NCI-H187 (cell line): ENCODE data around the gene SHLD1.

ENCODE experiments used
- DNase-seq, 2 experiments: peaks; one replicate each; lab custom pipeline; 2025; lab: John Stamatoyannopoulos, UW

Gene SHLD1

DNA sequence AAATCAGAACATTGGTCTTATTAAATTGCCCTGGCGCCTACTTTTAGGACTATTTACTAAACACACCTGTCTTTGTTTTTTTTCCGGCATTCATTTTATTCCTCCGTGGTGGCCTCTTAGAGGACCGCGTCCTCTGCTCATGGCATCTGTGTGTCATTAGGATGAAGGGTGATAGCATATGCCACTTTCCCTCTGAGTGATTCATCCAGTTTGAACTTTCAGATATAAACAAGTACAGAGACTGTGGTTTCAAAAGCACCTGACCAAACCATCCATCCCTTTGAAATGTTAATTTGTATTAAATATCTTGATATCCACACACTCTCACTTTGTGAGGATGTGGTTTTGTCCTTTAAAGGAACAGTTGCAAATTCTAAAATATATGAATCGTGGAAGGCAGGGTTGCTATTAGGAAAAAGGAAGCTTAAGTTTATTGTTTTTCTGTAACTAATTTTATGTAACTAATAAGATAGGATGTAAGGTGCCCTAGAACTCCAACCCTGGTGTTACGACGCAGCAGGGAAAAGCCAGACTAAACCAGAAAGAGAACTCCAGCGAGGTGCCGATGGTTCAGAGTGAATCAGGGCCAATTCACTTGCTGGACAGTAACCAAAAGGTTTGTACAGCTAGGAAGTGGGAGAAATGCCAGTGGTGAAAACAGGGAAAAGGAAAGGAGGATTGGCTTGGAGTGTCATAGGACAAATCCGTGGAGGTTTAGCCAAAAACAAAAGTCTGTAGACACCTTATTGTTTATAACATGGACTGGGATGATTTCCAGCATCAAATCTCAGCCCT is 98.7 kb downstream of the SHLD1 start:
- no peak for DNase-seq

DNA sequence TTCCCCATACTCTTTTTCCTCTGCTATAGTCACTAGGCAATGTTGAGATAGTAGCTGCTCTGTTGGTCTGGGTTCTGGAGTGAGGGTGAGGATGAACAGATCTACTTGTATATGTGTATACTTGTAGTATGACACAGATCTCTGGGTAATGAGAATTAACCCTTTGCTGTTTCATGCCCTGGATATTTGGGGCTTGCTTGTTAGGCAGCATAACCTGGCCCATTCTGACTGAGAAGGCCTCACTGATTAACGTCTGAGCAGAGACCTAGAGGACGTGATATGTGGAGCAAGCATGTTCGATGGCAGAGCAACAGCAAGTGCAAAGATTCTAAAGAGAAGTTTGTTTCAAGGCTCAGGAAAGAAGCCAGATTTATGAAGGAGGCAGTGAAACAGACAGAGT is 105.7 kb downstream of the SHLD1 start:
- no peak for DNase-seq

DNA sequence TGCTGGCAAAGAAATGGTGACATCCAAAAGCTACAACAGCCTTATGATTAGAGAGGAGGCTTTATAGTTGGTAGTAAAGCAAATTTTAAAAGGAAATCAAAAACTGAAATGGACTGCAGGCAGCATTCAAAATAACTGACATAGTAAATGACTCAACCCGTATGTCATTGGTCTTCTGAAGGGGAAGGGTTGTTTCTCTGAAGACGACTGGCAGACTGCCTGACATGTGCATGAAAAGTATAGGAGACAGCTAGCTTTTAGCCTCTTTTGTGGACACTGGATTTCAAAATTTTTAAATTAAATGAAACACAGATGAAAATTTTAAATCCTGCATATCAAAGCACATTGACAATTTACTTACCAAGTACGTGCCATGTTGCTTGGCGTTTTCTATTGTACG is 109.4 kb downstream of the SHLD1 start:
- no peak for DNase-seq

DNA sequence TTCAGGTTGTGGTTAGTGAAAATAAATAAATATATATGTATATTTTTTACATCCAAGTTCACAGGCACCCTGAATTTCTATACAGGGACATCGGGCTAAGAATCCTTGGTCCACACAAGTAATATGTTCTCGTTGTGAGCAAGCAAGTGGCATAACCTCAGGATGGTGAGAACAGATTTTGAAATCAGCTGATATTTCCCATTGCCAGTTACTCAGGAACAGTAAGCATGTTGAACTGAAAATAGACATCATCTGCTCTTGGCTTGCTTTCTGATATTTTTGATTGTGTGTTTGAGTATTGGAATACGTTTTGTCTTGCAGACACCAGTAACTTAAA is 112.5 kb downstream of the SHLD1 start:
- DNase-seq = no peak

DNA sequence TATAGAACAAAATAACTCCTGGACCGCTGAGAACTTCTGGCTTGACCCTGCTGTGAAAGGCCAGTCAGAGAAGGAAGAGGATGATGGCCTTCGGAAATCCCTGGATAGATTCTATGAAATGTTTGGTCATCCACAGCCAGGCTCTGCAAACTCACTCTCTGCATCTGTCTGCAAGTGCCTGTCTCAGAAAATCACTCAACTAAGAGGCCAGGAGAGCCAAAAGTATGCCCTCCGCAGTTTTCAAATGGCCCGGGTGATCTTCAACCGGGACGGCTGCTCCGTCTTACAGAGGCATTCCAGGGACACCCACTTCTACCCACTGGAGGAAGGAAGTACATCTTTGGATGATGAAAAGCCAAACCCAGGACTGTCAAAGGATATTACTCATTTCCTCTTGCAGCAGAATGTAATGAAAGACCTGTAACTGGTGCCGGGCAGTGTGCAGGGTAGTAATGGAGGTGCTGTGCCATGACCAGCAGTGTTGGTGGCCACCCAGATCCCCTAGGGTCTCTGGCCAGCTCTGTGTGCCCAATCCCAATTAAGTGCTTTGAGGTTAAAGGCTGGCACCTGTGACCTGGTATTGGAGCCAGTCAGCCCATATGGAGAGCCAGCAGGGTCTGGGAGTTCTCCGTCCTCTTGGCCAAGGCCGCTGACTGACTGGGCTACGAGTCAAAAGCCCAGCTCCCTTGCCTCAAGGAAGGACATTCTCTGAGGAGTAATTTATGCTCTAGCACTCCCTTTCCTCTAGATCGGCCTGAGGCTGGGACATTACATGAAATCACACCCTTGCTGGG is 113.0 kb downstream of the SHLD1 start:
- no peak for DNase-seq

DNA sequence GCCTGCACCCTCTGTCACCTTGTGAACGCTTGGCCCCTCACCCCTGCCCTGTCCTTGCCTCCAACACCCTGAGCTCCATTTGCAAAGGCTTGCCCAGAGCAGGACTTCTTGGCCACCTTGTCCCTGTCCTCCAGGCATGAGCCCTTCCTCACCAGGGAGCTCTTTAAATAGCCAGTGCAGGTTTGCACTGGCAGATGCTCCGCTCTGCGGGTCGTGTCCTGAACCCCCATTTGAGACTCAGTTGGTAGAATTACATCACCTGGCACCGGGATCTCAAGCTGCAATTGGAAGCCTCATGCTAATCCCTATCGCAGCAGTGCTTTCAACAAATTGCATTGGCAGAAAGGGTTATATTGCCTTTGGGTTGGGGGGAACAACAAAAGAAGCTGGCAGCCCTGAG is 114.2 kb downstream of the SHLD1 start:
- no peak for DNase-seq

DNA sequence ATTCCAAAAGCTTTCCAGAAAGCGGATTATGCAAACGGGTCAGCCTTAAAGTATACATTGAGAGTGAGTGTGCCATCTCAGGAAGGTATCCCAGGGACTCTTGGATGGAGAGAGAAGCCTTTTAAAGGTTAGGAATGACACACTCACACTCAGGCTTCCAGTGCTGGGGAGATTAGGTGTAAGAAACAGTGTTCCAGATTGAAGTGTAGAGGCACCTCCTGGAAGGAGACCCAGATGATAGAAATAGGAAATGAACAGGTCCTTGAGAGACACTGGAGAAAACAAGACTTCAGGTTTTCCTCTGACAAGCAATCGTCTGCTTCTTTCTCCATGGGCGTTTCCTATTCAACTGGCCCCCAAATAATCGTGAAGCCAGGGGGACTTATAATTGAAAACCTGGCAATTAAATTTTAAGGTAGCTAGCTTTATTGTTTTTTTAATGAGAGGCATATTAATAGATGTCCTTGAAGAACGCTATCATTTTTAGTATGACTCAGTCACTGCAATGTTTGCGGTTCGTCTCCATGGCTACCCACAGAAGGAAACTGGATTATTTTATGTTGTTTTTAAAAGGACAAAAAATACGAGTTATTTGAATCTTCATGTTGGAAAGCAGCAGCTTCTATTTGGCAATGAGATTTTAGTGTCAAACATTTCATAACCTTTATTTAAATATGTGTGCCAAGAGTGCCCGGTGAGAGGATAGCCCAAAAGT is 114.8 kb downstream of the SHLD1 start:
- DNase-seq = no peak

DNA sequence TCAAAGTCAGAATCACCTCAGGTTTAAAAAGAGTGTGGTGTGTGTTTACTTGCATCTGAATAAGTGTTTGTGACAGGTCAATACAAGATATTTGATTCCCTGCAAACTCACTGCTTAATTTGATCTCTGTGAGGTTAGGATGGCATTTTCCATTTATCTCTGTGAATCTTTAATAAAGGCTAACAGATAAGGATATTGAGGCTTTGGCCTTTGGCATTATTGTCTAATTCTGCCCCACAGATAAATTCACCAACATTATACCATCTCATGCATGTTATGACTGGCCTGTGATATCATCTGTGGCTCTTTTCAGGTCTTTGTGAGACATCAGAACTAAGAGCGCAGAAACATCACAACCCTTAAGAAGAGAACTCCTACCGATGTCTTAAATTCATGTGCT is 115.4 kb downstream of the SHLD1 start:
- no peak for DNase-seq

DNA sequence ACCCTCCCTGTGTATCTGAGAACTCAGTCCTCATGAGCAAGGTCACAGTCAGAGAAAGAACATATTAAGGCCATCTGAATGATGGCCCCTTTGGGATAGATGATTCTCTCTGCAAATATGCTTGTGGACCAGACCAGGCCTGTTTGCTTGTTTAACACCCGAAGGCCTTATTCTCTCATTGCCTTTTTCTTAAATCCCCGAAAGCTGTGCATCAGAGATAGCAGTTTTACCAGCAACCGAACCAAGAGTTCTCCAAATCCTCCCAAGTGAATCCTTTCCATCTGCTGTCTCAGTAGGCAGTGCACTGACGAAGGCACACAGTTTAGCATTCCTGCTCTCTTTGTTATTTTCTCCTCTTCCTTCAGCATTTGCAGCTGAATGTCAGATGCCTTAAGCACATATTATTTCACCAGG is 120.4 kb downstream of the SHLD1 start:
- no peak for DNase-seq

DNA sequence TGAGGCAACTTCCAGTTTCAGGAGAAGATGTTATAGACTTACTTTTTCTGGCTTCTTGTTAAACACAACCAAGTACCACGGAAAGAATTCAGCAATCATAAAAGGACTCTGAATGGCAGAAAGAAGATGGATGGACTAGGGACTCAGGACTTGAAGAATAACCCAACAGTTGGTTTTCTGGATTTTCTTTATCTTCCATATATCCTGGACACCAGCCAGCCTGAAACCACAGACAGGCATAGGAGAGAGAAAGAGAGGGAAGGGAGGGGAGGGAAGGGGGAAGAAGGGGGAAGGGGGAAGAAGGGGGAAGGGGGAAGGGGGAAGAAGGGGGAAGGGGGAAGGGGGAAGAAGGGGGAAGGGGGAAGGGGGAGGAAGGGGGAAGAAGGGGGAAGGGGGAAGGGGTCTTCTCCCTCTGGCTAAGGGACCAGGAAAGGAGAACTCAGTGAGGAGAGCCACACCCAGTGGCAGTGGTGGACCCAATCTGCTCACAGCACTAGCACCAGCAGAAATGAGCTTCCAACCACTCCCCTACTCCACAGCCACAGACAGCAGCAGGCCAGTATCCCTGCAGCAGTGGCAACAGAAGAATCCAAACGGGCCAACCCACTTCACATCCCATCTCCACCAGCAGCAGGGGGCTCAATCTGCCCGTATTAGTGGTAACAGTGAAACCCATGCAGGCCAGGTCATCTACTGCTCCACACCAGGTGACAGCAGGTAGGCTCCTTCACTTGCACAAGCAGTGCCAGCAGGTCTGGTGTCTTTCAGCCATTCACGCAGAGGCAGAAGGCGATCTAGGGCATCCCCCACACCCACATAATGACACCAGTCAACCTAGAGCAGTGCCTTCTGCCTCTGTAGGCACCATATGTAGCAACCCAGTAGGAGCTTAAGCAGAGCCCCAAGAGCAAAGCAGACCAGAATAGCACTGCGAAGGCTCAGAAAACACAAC is 121.5 kb downstream of the SHLD1 start:
- no peak for DNase-seq

DNA sequence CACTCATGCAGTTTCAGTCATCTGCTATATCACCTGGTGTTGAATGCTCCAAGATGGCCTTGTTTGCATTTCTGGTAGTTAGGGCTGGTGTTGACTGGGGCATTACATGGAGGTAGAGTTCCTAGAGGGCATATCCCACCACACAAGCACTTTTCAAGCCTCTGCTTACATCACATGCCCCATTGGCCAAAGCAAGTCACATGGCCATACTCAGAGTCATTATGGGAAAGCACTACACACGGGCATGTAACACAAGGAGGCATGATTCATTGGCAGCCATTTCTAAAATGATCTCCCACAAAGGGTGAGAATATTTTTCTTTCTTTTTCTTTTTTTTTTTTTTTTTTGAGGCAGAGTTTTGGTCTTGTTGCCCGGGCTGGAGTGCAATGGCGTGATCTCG is 126.9 kb downstream of the SHLD1 start:
- DNase-seq = no peak

DNA sequence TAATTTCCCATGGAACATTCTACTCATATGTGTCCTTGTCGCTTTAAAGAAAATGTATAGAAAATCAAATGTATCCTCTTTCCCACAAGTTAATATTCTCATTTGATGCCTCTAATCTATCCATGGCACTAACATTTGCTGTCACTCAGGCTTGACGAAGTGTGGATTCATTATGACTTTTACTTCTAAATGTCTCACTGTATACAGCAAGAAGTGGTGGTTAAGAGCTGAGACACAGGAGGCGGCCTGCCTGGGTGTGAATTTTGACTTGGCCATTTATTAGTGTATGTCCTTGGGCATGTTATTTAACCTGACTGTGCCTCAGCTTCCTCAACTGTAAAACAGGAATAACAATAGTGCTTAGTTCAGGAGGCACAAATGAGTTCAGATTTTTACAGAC is 130.1 kb downstream of the SHLD1 start:
- DNase-seq = no peak

DNA sequence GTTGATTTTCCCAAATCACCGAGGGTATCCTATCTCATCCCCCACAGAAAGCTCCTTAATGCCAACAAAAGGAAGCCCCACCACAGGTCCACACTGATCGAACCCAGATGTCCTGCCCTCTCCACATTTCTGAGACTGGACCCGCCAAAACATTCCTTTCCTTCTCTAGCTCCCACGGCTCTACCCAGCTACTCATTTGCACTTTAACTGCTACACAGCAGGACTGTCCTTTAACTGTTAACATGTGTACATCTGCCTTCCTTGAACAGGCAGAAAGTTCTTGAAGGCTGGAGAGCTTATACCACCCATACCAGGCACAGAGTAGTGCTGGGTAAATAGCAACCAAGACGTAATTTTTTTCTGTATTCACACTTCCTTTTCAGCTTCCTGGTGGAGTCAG is 131.5 kb downstream of the SHLD1 start:
- no peak for DNase-seq

DNA sequence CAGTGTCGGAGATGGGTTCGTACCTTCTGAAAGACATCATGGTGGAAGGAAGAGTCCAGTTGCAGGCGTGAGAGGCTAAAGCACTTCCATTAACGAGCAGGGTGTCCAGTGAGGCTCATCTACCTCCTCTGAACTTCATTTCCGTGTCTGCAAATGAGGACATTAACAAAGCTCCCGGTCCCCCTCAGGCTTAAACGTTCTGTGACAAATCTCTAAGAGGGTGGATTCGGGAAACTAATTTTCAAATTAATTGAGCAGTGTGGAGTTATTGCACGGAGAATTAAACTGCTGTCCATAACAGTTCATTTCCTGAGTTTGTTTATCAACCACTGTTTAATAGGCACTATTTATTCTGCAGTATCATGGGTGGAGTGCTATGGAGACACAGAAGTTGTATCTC is 132.0 kb downstream of the SHLD1 start:
- no peak for DNase-seq

DNA sequence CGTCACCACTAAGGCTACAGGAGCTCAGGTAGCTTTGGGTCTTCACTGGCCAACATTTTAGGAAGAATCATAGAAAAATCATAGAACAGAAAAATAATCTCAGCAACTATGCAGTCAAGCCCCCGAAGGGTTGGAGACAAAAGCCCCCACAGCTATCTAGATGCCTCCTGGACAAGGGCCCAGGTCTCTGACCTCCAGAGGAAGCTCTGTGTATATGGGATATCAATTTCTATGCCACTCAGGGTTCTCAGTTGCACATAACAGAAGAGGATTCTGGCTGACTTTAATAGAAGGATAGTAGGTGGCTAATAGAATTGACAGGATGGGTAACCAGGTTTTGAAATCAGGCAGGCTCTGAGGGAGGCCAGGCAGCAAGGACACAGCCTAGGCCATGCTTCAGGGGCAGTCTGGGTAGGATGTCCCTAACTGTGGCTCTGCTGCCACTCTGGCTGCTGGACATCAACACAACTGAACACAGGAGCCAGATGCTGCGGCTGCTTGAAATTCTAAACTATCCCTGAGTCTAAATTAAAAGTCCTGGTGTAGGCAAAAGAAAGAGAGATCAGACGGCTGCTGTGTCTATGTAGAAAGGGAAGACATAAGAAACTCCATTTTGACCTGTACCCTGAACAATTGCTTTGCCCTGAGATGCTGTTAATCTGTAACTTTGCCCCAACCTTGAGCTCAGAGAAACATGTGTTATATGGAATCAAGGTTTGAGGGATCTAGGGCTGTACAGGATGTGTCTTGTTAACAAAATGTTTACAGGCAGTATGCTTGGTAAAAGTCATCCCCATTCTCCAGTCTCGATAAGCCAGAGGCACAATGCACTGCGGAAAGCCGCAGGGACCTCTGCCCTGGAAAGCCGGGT is 134.5 kb downstream of the SHLD1 start:
- DNase-seq = no peak

DNA sequence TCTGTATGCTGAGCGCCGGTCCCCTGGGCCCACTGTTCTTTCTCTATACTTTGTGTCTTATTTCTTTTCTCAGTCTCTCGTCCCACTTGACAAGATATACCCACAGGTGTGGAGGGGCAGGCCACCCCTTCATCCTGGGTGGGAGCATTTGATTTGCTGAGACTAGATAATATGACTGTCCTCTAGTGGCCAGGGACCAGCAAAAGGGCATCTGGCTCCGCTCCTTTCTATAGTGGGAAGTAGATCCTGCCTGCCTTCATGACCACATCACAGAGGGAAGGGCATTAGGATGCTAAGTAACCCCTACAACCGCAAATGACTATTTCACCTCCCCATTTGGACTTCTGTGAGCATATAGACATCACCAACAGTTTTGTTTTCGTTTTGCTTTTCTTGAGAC is 135.7 kb downstream of the SHLD1 start:
- no peak for DNase-seq

DNA sequence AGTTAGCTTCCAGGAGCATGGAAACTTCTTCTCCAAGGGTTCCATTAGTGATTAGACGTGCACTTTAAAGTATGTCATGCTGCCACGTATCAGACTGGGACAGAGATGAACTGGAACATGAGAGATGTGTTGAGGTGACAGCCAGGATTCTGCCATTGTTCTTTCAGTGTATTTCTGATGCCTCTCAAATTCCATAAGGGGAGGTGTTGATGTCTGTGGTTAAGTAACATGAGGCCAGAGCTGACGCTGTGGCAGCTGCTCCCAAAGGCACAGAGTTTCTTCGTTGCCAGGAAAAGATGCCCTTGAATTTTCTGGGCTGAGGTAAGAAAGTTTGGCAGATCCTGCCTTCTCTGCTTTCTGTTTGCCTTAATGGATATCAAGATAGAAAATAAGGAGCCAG is 136.6 kb downstream of the SHLD1 start:
- peak in 1 of 2 experiments; percentile 21 for DNase-seq

DNA sequence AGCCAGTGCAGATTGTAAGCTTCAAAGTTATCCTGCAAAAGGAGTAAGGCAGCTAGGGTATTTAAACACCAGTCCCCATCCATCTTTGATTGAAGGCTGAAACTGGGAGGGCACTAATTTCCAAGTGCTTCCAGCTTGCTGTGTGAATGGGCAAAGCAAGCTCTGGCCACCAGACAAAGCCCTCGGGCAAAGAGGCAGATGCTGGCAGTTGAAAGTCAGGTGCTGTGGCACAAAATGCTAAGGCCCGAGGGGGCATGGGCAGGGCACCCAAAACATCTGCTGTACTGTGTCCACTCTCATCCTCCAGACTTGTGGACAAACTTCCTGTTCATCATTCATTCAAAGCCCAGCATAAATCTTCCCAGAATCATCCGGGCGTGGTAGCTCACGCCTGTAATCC is 137.2 kb downstream of the SHLD1 start:
- no peak for DNase-seq

DNA sequence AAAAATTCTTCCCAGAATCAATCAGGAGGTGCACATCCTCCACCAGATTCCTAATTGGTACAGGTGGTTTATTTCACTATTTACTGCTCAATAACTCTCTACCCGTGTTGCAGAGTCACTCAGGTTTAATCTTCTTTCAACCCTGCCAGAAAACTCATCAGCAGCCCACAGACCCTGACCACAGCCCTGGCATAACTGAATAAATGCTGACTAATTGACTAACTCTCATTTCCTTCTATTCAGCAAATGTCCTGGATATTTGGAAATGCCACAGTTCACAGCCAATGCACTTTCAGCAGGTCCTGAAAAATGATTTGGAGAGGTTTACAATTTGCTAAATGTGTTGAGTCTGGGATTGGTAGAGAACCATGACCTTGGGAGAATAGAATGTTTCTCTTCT is 137.8 kb downstream of the SHLD1 start:
- DNase-seq = no peak

DNA sequence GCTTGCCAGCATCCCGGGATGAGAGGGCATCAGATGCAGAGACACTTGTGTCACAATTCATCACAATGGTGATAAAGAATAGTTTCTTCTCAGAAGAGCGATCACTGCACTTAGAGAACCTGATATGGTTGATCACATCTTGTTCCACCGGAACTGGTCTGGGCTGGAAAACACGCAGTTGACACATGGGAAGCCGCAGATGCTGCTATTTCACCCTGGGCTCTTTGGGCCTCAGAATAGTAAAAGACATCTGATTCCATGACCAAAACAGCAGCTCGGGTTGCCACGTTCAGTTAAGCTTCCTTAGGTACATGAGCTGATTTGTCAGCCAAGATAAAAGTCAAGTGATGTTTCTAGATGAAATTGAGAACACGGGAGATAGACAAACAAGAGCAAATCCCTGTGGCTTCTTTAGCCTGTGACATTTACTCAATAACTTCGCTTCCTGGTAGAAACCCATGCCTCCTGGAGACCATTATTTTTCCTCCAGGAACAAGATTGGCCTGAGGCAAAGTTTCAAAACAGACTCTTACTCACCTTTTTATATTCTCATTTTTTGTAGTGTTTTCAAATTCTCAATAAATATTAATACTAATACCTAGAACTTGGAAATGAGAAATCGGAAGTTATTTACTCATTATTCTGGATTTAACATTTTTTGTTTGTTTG is 140.7 kb downstream of the SHLD1 start:
- no peak for DNase-seq
